OCI-LY1 (cell line): ENCODE results near the gene HECA.

Experiments
- CTCF ChIP-seq: fragments of 200-600 bp; sonication (generic), shearing (Covaris generic); IDR thresholded peaks from 2 replicates; pipeline ENCODE4 v1.5.1; 2017; ENCODE audit warnings: mild to moderate bottlenecking, antibody characterized with exemption, low read length, moderate library complexity, mixed read lengths
- EZH2 ChIP-seq: fragments of 200-600 bp; sonication (generic), shearing (Covaris generic); IDR thresholded peaks from 2 replicates; pipeline ENCODE4 v1.8.0; 2017; ENCODE audit warnings: borderline replicate concordance, mixed run types, mild to moderate bottlenecking, antibody characterized with exemption, low read length, moderate library complexity, mixed read lengths

GRCh38 chr6:139143111-139143510 lies 8.2 kb downstream of the HECA start:
- TF ChIP-seq CTCF (no peak), EZH2 (no peak)
